Right renal pelvis (tissue), 4 donors: ENCODE measurements around the gene TLE2. TPM values are rescaled to one million over a fixed set of nuclear protein-coding genes. Genes with fewer than 3 reads are reported as not detected.
A peak's percentile ranks its signal among the peaks of the same experiment; 100 is the strongest.

ENCODE experiments used
- DNase-seq, 4 donors: peaks; one replicate each; pipeline ENCODE4 v3.0.0-alpha.2; 2013; ENCODE audit warnings: low read depth in 4 of 4, low spot score in 3 of 4, missing footprints in 1 of 4
- polyA plus RNA-seq, 4 donors: library from polyadenylated mRNA; unstranded; fragments of 120-200 nt; gene quantifications; one replicate each; pipeline ENCODE4 v1.2.1, GENCODE V29; 2013; ENCODE audit not compliant: insufficient read length in 4 of 4

Gene TLE2
- polyA plus RNA-seq, result 10 to 100 TPM; 35.5 to 44.0 (median 39.0) TPM

DNA sequence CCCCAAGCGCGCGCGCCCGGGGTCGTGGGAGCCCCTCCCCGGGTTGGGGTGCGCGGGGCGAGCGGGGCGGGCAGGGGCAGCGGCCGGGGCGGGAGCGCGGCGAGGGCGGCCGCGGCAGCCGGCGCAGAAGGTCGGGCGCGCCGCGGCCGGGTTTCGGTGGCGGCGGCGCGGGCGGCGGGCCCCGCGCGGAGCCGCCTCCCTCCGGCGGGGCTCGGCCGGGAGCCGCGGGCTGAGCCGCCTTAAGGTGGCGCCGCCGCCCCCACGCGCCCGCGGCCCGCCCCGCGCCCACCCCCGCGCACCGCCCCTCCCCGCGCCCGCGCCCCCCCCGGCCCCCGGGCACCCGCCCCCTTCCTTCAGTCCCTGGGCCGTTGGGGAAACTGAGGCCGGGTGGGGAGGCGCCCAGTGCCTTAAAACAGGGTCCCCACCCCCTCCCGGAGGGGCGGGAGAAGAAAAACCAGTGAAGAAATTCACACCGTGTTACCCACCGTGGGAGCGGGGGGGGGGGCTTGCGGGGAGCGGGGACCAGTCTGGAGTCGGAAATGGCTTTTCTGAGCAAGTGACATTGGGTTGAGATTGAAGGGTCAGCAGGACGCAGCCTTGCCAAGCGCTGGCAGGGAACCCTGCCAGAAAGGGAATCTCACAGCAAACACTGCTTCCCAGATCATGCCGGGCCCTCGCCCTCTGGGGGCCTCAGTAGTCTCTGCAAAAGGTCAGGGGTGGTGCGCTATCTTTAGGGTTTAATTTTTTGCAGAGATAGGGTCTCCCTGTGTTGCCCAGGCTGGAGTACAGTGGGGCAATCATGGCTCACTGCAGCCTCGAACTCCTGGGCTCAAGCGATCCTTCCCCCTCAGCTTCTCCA is at the start of gene TLE2:
TSS of gene TLE2 (minus strand) at position 216 of the 859 bp plus-strand sequence. CDS start 376 bp downstream, outside the sequence.
- DNase-seq, result no peak

DNA sequence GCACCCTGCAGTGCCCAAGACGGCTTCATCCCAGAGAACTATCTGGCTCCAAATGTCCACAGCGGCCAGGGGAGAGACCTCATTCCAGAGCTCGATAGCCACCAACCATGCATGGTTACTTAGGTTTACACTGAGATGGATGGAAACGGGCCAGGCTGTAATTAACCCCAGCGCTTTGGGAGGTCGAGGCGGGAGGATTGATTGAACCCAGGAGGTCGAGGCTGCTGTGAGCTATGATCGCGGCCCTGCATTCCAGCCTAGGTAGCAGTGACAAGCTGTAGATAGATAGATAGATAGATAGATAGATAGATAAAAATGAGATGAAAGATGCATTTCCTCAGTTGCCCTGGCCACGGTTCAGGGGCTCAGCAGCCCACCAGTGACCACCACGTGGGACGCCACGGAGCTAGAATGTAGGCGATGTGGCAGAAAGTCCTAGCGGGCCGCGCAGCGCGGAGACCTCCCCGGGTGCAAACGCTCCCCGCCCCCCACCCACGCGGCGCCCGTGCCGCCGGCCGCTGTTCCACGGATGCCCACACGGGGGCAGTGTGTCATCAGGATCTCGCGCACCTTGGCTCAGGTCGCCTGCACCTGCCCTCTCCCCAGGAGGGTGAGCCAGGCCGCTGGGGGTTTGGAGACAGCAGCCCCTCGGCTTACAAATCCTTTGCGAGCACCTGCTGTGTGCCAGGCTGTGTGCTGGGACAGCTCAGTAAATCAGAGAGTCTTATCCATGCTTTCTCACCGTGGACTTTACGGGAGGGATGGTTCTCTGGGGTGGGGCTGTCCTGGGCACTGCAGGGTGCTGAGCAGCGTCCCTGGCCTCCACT is 46.7 kb upstream of the TLE2 start:
- DNase-seq, result no peak

DNA sequence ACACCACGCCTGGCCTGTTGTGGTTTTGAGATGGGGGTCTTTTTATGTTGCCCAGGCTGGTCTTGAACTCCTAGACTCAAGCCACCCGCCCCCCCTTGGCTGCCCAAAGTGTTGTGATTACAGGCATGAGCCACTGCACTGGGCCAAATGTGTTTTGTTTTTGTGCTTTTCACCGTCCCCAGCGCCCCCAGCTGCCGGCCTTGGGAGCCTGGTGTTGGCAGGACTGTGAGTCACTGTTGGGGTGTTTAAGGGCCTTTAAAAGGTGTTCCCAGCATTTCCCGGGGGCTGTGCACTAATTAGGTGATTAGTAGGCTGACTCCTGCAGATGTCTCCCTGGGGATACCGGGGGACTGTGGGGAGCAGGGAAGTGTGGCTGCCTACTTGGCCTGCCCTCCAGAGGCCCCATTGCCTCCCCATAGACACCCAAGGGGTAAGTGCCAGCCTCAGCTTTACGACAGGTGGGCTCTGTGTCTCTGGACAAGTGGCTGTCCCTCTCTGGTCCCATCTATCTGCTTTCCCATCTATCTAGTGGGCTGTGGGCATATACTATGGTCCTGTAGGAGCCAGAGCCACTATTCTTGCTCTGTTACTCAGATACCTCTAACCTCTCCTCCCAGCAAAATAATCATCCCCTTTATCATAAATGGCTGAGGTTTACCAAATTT is 45.0 kb upstream of the TLE2 start:
- no peak for DNase-seq

DNA sequence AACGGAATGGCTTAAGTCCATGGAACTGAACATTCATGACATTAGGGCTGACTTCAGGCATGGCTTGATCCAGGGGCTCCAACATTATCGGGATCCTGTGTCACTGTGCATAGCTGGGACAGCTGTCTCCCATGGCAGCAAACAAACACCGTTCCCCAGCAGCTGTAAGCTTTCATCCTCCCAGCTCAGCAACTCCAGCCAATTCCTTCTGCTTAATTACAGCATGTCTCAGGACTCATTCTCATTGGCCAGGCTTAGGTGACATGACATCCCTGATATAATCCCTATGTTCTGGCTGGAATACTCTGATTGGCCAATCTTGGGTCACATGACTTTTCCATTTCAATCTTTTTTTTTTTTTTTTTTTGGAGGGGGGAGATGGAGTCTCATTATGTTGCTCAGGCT is 44.1 kb upstream of the TLE2 start:
- peak; percentile 68 to 87 (median 77) for DNase-seq

DNA sequence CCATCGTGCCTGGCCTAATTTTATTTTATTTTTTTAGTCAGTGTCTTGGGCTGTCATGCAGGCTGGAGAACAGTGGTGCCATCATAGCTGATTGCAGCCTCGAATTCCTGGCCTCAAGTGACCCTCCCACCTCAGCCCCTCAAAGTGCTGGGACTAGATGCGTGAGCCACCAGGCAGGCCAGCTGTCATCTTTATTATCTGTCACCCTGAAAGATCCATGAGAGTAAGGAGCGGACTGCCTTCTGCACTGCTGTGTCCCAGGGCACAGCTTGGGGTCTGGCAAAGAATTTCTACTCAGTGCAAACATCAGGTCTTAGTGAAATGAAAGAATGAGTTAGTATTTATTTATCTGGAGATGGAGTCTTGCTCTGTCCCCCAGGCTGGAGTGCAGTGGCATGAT is 42.7 kb upstream of the TLE2 start:
- no peak for DNase-seq

DNA sequence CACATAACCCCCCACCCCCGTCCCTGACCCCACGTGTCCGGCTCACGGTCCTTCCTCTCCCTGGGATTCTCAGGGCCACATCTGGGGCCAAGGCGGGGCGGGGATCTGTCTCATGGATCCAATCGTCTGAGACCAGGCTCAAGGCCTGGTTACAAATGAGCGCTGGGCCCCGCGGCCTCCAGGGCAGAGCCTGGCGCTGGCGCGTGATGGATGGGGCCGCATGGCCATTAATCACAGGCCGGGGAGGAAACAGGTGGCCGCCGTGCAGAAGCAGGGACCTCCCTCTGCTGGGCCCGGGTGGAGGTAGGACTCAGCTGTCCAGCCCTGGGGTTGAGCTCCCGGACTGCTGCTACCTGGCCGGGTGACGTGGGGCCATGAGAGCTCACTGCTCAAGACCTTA is 39.0 kb upstream of the TLE2 start:
- peak in 1 of 4 donors; percentile 66 for DNase-seq

DNA sequence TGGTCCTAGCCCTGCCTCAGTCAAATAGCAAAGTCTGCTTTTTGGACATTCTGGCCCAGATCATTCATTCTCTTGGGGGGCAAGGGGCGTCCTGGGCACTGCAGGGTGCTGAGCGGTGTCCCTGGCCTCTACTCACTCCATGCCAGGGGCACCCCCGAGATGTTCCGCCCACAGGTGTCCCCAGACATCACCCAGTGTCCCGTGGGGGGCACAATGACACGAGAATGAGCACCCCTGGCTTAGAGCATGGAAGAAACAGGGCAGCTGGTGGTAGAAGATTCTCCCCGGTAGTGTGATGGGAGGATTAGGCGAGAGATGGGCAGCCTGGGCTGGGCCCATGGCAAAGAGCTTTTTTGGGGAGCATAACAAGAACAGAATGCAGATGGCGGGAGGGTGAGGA is 38.5 kb upstream of the TLE2 start:
- DNase-seq, result no peak

DNA sequence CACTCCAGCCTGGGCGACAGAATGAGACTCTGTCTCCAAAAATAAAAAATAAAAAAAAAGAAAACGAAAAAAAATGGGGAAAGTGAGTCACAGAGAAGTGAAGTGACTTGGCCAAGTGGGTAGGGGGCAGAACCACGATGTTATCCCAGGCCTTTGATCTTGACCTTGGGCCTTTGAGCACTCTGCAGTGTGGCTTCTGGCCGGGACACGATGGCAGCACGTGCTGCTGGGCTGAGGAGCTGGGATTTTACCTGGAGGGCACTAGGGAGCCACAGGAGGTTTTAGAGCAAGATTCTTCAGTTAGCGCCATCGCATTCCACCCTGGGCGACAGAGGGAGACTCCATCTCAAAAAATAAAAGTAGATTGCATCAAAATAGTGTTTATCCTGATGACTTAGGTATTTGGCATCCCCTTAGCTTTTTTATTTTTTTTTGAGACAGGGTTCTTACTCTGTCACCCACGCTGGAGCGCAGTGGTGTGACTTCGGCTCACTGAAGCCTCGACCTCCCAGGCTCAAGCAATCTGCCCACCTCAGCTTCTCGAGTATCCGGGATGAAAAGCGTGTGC is 37.5 kb upstream of the TLE2 start:
- no peak for DNase-seq

DNA sequence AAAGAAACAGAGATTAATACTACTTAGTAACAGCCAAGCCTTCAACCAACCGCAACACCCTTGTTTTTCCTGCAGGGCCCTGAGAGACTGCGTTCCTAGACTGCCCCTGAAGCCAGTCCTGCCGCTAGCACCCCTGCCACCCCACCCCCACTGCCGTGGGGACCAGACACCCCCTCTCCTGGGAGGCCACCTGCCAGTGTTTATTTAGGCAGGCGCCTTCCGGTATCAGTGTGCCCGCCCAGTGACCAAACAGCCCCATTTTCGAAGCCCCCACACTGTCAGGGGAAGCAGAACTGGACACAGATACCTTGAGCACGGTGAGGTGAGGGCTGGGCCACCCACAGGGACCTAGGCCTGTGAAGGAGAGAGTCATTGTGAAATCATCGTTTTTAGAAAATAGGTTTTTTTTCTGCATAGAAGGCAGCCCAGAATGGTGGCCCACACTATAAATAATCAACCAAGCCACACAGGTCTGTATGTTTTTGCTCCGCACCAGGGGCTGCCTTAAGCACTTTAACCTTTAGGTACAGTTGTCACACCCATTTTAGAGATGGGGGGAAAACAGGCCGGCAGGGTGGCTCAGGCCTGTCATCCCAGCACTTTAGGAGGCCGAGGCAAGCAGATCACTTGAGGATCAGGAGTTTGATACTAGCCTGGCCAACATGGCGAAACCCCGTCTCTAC is 36.7 kb upstream of the TLE2 start:
- DNase-seq, result no peak

DNA sequence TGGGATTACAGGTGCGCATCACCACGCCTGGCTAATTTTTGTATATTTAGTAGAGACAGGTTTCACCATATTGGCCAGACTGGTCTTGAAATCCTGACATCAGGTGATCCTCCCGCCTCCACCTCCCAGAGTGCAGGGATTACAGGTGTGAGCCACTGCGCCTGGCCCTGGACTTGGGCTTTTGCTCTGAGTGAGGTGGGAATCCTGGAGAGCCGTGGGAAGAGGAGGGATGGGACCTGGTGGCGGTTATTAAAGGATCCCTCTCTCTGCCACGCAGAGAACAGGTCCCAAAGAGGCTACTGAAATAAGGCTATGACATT is 34.9 kb upstream of the TLE2 start:
- no peak for DNase-seq

DNA sequence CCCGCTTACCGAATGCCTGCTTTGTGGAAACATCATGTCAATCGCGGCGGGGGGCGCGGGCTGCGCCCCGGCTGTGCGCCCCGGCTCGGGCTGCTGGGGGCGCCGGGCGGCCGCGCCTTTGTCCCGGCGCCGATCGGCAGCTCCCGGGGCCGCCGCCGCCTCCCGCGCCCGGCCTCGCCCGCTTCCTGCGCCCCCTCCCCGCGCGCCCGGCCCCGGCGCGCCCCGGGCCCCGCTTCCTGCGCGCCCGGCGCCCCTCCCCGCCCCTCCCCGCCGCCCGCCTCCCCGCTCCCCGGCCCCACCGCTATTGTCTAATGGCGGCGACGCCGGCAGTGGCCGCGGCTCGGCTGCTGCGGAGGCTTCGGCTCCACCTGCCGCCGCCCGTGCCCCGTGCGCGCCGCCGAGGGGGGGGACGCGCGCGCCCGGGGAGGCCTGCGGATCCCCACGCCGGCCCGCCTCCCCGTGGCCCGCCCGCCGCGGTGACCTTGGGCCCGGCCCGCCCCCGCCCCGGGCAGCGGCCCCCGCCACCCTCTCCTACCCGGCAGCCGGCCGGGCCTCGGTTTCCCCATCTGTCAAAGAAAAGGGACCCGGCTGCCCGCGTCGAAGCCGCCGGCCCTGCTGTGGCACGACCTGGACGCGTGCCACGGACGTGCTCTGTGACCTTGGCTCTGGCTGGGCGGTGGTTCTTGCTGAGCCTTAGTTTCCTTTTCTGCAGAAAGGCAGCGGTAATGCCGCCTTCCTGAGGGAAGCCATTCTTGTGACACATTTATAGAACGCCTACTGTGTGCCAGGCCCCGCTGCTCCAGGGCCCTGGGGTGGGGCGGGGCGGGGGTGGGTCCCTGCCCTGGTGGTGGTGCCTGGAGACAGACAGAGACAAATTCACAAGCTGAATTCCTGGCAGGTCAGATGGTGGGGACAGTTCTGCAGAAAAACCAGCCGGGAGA is 33.4 kb upstream of the TLE2 start, which contains the start of gene TLE5:
TSS of gene TLE5 (minus strand) at position 331 of the 941 bp plus-strand sequence. CDS start at position 36, 295 bp downstream.
- DNase-seq, result no peak

DNA sequence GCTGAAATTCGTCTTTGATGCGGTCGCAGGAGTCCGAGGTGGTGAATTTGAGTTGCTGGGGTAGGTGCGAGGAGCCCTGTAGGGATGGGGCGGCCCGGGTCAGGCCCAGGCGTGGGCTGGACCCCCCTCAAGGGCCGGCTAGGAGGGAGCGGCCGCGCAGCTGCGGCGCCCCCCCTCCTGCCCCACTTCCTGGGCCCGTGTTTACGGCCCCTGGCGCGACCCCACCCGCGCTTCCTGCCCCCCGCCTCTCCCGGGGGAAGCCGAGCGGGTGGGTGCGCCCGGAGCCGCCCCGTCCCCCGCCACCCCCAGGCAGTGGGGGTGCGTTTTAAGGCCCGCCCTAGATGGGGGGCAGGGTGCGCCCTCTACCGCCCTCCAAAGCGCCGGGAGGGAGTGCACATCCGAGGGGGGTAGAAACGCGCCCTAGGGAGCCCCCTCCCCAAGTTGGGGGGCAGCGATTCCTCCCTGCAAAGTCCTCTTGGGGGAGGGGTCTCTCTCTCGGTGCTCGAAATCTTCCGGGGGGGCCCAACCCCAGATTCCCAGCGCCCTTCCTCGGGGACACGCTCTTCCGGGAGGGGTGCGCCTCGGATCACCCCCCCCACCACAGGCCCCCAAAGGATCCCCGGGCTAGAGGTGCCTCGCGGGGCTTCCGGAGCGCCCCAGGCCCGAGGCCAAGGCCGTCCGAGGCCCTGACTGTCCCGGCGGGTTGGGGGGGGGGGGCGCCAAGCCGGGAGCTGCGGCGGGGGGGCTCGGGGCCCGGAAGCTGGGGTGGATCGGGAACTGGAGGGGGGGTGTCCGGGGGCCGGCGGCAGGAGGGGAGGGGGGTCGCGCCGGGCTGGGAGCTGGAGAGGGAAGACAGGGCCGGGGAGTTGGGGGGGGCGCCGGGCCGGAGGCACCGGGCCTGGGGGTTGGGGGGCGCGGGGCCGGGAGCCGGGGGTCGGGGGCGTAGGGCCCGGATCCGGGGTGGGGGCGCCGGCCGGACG is 32.4 kb upstream of the TLE2 start:
- DNase-seq, result no peak

DNA sequence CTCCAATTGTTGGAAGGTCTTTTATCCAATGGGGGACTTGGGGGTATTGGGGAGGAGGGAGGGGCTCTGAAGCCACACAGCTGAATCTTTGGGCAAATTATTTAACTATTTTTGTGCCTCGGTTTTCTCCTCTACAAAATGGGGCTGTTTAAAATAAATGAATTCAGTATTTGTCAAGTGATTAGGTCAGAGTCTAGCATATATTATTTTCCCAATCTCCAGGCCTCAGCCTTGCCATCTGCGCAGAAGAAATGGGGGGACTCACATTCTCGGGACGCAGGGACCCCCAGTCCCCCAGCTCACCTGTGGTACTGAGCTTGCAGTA is 31.7 kb upstream of the TLE2 start:
- no peak for DNase-seq

DNA sequence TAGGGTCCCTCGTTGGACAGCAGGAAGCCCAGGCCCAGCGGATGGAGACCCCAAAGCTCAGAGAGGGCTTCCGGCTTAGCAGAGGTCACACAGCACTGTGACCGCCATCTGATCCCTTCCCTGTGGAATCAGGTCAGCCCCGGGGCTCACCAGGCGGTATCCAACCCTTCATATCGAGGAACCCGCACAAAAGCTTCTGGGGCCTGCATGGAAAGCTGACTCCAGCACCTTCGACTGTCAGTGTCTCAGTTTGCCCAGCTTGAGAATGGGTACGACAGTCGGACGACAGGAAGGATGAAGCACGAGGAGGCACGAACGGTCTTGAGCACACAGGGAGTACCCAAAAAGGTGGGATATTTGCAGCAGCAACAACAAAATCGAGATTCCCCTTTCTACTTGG is 30.6 kb upstream of the TLE2 start:
- no peak for DNase-seq

DNA sequence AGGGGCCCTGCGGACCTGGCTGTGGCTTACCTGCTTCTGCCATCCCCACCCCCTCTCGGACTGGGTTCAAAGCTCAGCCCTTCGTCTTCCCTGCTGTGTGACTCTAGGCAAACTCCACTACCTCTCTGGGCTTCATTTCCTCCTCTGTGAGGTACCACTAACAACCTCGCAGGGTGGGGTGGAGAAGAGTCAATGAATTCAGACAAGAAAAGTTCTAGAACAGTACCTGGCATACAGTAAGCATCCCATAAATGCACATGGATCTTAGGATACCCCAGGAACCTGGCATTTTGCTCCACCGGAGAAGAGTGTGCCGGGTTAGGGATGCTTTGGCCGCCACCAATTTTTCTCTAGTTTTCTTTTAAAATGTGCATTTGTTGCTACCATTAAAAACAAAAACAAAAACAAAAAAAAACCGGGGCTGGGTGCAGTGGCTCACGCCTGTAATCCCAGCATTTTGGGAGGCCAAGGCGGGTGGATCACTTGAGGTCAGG is 29.8 kb upstream of the TLE2 start:
- DNase-seq, result no peak

DNA sequence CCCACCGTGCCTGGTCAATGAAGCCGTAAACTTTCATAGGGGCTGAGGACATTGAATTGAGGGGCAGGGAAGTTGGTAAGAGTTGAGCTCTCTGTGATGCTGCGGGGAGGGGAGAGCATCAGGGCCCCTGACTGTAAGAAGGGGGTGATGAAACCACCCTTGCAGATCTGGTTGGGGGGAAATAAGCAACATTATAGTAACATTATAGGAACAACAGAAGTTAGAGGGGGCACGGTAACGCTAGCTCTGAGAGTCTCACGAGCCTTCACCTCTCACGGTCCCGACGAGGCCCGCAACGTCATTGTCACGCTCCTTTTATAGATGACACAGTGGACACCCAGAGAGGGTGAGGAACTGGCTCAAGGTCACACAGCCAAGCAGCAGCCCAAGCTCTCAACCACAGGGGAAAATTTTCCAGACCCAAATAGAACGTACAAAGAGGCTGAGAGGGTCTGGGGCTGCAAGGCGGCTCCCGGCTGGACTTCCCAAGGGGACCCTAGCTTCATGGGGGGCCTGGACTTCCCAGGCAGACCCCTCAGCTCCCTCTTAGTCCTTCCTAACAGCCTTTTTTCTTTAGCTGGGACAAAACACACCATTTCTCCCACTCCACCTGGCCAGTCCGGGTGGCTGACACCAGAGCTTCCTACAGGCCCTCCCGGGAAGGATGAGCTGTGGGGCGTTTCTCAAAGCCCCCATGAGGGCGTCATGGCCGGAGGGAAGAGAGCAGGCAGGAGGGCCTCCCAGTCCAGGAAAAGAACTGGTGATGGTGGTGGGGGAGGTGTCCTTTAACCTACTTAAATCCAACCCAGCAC is 29.1 kb upstream of the TLE2 start:
- no peak for DNase-seq

DNA sequence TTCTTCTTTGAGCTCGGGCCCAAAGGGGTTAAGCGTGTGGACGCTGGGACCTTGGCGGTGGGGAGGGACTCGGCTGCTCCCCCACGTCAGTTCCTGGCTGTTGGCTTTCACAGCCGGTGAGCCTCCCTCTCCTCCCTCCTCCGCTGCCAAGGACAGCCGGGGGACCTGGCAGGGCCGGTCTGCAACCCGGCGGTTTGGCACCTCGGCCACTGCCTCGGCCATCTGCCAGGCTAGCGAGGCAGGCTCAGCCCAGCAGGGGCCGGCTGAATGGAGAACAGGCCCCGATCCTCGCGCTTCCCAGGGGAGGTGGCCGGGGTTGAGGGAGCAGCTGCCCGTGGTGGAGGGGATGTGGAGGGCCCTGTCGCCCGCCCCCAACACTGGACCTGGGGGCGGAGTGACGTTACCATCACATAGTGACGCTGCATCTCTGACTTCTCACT is 28.2 kb upstream of the TLE2 start:
- DNase-seq, result no peak
